Vagina (tissue), 2 donors: ENCODE data around the gene AGAP9.
"Not testable (repeated sequence)": the region's sequence is repeated elsewhere in the genome, so short reads cannot be mapped to it uniquely, and the experiment has no call there.

Source experiments
- POLR2A ChIP-seq, 2 donors: fragments of 450-650 bp; IDR thresholded peaks; one replicate each; pipeline ENCODE4 v1.6.1; 2017; ENCODE audit warnings: antibody characterized with exemption in 2 of 2, mild to moderate bottlenecking in 2 of 2, moderate library complexity in 2 of 2
- TF ChIP-seq, protein P1 (sequence below), 3 experiments: fragments of 450-650 bp in 2 of 3; fragments of 200-600 bp in 1 of 3; sonication (generic) in 1 of 3; IDR thresholded peaks; one replicate each; pipeline ENCODE4 v1.5.1; 2017 to 2019; ENCODE audit warnings: antibody characterized with exemption in 3 of 3, mild to moderate bottlenecking in 2 of 3, moderate library complexity in 2 of 3

DNA sequence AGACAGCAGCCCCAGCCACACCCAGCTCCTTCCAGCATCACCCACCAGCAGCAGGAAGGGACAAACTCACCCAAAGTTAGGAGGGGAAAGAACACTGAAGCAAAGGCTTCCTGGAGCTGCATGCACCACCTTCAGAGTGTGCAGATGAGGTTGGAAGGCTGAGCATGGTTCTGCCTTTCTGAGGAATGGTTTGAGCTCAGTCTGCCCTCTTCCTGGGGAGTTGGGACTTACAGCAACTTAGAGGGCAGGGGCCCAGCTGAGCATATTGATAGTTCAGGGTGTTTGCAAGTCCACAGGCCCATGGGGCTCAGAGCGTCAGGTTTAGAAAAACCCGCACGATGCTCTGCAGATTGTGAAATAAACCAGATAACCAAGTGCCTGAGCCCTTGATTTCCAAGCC, 43.3 kb downstream of the AGAP9 start:
- TF ChIP-seq, protein P1, sequence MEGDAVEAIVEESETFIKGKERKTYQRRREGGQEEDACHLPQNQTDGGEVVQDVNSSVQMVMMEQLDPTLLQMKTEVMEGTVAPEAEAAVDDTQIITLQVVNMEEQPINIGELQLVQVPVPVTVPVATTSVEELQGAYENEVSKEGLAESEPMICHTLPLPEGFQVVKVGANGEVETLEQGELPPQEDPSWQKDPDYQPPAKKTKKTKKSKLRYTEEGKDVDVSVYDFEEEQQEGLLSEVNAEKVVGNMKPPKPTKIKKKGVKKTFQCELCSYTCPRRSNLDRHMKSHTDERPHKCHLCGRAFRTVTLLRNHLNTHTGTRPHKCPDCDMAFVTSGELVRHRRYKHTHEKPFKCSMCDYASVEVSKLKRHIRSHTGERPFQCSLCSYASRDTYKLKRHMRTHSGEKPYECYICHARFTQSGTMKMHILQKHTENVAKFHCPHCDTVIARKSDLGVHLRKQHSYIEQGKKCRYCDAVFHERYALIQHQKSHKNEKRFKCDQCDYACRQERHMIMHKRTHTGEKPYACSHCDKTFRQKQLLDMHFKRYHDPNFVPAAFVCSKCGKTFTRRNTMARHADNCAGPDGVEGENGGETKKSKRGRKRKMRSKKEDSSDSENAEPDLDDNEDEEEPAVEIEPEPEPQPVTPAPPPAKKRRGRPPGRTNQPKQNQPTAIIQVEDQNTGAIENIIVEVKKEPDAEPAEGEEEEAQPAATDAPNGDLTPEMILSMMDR (IDR thresholded peaks at IDR 0.05) = not testable (repeated sequence)
- not testable (repeated sequence) for TF ChIP-seq POLR2A (IDR thresholded peaks at IDR 0.05)
